A673 (cell line): ENCODE measurements around the gene CATSPERZ.

Experiments used
- EZH2 ChIP-seq: fragments of 200-600 bp; sonication (generic); IDR thresholded peaks from 2 replicates; pipeline ENCODE4 v1.6.1; 2017; ENCODE audit warnings: borderline replicate concordance, low read depth, mild to moderate bottlenecking, mixed read lengths, antibody characterized with exemption, low read length; ENCODE audit not compliant: poor library complexity, severe bottlenecking
- TF ChIP-seq, protein P1 (sequence below): fragments of 300-800, 200-600 bp; sonication (generic); conservative IDR thresholded peaks from 2 replicates; pipeline ENCODE4 v1.5.1; 2017; ENCODE audit warnings: low read depth, mild to moderate bottlenecking, antibody characterized with exemption, low read length, moderate library complexity, mixed read lengths

DNA sequence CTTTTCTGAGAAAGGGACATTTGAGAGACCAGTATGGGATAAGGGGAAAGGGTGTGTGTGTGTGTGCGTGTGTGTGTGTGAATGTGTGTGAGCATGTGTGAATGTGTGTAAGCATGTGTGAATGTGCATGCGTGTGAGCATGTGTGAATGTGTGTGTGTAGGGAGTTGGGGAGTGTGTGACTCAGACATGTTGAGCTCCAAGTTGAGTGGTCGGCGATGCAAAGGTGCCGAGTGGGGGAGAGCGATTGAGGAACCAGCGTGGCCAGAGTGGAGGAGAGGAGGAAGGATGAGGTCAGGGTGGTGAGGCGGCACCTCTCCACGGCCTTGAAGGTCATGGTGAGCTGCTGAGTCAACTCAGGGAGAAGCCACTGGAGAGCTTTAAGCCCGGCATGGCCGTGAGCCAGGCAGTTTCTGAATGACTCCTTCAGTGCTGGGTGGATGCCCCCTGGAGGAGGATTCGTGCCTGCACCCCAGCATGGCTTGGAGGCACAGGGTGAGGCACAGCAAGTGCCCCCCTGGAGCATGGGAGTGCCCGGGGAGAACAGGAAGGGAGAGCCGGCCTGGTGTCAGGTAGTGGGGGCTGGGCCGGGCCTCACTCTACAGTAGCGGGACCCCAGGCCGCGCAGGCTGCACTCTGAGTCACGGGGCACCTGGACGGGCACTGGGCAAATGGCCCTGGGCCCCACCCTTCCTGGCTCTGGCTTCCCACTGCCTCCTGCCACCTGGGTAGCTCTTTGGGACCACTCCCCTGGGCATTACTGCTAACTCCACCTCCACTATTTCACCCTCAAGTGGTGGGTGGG is 31.6 kb downstream of the CATSPERZ start:
- TF ChIP-seq, protein P1, sequence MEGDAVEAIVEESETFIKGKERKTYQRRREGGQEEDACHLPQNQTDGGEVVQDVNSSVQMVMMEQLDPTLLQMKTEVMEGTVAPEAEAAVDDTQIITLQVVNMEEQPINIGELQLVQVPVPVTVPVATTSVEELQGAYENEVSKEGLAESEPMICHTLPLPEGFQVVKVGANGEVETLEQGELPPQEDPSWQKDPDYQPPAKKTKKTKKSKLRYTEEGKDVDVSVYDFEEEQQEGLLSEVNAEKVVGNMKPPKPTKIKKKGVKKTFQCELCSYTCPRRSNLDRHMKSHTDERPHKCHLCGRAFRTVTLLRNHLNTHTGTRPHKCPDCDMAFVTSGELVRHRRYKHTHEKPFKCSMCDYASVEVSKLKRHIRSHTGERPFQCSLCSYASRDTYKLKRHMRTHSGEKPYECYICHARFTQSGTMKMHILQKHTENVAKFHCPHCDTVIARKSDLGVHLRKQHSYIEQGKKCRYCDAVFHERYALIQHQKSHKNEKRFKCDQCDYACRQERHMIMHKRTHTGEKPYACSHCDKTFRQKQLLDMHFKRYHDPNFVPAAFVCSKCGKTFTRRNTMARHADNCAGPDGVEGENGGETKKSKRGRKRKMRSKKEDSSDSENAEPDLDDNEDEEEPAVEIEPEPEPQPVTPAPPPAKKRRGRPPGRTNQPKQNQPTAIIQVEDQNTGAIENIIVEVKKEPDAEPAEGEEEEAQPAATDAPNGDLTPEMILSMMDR = peak; percentile 83
- TF ChIP-seq EZH2 = no peak
